CD4-positive, alpha-beta T cell treated with Interleukin-15 for 4 hours (primary cell): ENCODE results near the gene HNRNPK.
"Not testable (repeated sequence)": the region's sequence is repeated elsewhere in the genome, so short reads cannot be mapped to it uniquely, and the experiment has no call there.

ENCODE experiments used
- DNase-seq: peaks from one replicate; pipeline ENCODE4 v3.0.0-alpha.2; 2020; ENCODE audit warnings: low spot score

HNRNPK gene

DNA sequence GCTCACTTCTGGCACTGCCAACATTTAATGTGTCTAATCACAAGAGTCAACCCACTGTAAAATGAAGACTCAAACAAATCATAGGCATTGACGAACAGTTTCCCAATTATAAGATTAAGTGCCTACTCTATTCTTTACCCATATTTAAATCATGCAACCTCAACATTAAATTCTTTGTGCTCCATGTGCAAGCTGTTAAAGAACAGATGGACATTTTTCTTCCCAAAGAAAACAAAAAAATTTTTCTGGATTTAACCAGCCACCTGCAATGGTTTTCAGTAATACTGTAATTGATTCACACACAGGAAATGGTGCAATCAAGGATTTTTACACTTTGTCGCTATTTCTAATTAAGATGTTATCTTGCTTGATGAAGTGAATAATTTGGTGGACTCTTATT lies 3.6 kb downstream of the HNRNPK start:
- no peak for DNase-seq

DNA sequence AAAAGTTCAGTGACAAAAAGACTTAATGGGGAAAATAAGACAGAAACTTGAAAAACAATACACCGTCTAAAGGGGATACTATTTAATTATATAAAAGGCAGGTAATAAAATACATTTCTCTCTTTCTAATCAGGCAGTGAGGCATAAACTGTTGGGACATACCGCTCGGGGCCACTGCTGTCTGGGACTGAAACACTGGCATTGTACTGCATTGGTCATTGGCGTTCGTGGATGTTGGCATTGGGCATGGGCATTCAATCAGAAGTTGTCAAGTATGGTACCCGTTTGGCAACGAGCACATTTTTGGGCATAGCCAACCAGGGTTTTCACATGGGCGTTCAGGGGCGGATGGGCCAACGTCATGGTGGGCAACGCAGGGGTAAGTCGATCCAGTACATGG lies 4.7 kb downstream of the HNRNPK start:
- no peak for DNase-seq

DNA sequence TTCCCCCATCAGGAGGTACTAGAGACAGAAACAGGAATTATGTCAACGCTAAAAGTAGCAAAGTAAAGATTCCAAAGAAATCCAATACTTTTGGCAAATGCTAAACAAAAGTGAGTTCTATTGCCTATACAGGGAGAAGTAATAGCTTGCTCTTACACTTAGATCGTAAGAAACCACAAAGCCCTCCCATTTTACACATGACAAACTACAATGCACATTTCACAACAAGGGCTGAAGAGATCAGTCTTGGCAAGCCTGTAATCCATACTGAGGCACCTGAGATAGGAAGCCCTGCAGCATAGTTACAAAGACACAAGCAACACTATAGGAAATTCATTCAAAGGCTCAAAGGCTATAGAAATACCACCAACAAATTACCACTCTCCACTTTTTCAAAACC lies 7.7 kb downstream of the HNRNPK start:
- DNase-seq, result no peak

DNA sequence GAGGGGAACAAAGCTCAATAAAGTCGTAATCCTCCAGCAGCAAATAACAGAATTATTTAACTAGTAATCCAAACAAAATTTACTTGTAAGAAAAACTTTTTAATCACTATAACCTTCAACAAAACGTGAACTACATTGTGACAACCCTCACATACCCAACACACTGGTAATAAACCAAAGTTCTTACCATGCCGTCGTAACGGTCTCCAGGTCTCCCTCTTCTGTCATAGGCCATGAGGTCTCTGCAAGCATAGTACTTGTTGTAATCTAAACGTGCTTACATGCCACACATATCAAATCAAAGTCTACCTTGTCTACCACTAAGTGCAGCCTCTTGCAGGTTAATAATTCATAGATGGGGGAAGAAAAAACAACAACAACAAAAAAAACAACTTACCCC lies 8.5 kb downstream of the HNRNPK start:
- no peak for DNase-seq

DNA sequence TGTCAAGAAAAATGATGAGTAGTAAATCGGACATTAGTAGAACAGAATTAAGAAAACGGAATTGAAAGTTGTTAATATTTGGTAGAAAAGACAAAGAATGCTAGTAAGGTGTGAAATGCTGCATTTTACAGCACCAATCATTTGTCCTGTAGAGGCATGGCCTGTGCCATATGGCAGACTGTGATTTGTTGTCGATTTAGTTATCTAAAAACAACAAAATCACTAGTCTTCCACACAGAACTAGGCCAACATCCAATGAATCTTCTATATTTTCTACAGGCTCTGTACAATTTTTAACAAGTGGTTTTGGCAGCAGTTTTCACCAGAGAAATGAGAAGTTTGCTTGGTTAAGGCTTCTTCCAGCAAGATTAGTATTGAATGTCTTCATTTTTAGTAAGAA lies 10.4 kb downstream of the HNRNPK start:
- DNase-seq, result no peak

DNA sequence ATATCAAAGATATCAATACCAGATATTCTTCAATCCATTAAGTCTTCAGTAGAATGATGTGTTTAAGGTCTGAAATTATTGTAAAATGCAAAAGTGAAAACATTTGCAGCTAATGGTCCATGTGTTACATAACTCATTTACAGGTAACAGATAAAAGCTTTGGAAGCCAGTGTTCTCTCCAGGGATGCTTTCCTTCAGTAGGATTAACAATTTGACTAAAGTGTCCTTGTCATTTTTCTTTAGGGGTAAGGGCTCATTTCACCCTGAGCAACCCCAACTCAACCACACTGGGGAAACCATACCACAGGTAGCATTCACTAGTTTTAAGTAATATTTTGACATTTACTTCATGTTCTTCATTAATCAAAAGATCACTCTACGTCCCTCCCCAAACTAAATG lies 12.9 kb downstream of the HNRNPK start:
- no peak for DNase-seq

DNA sequence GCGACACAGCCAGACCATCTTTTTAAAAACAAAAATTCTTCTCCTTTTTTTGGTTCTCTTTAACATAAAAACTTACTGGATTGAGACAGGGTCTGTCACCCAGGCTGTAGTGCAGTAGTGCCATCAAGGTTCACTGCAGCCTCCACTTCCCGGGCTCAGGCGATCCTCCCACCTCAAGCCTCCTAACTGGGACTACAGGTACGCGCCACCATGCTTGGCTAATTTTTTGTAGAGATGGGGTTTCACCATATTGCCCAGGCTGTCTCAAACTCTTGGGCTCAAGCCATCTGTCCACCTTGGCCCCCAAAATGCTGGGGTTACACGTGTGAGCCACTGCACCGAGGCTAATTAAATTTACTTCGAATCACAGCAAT lies 13.8 kb downstream of the HNRNPK start:
- no peak for DNase-seq

DNA sequence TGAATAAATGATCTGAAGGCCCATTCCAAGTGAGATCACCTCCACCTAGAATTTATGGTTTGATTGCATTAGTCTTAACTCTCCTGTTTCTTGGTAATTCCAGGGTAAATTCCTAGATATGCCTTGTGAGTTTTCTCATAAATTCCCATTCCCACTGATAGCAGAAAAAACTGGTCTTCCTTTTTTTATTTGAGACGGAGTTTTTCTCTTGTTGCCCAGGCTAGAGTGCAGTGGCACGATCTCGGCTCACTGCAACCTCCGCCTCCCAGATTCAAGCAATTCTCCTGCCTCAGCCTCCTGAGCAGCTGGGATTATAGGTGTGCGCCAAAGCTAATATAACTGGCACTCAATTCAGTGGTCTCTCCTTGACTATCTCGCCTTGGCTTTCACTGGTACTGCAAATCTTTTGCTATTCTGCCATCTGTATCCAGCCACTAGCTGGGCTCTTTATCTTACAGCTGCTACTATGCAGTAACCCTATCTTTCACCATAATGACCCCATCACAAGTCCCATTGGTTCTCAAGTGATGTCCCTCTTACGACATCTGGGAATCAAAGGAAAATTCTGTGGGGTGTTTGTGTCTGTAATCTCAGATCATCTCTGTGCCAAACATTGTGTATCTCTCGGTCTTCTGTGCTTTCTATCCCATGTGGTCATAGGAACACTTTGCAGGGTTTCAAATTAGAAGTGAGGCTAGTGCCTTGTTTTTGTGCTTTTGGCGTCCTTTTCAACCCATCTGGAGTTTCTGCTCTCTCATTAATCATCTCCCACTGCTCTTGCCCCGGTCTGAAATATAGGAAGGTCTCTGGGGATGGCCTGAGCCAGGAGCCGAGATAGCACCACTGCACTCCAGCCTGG lies 14.4 kb downstream of the HNRNPK start:
- DNase-seq, result no peak

DNA sequence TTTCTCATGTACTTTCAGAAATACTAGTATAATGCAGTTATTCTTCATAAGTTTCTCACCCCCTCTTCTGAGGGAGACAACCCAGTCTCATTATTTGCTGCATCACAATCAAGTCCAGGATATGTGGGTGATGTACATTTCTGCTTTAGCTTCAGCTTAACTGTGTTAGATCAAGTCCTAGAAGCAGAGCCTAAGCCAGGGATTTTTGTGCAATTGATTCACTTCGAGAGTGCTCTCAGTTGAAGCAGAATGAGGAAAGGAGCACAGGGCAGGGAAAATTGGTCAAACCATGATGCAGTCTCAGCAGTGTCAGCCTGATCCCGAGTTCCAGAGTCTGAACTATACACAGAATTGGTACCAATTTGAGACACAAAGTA lies 15.1 kb downstream of the HNRNPK start:
- no peak for DNase-seq

DNA sequence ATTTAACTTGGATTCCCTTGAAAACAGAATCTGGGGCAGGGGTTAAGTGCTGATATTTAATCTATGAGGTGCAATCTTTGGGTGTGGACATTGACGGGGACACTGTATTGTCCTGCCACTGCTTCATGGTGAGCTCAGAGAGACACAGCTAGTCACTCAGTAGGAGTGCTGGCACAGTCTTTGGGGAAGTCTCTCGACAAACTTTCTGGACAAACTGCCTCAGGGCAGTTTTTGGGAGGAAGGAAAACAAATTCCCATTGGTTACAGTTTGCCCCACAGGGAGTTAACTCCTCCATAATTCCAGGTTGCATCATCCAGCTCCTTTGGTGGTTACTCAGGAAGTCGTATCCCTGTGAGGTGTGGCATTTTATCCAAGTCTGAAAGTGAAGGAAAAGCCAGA lies 17.9 kb downstream of the HNRNPK start:
- DNase-seq, result no peak

DNA sequence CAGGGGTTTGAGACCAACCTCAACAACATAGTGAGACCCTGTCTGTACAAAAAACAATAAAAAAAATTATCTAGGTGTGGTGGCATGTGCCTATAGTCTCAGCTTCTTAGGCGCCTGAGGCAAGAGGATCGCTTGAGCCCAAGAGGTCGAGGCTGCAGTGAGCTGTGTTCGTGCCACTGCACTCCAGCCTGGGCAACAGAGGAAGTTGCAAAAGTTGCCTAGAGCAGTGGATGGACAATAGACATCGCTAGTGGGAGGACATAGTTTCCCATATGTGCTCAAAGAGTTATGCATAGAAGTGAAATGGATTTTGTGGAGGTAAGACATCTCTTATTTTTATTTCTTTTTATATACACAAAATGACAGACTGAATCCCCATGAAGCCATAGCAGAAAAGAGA lies 19.0 kb downstream of the HNRNPK start:
- DNase-seq, result no peak

DNA sequence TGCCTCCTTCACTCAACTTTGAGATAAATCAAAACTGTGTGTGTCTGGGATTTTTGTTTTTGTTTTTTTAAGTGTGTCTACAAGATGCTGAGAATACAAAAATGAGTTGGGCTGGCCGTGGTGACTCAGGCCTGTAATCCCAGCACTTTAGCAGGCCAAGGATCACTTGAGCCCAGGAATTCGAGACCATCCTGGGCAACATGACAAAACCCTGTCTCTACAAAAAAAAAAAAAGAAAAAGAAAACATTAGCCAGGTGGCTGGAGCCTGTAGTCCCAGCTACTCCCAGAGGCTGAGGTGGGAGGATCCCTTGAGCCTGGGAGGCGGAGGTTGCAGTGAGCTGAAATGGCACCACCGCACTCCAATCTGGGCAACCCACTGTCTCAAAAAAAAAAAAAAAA lies 21.0 kb downstream of the HNRNPK start:
- no peak for DNase-seq

DNA sequence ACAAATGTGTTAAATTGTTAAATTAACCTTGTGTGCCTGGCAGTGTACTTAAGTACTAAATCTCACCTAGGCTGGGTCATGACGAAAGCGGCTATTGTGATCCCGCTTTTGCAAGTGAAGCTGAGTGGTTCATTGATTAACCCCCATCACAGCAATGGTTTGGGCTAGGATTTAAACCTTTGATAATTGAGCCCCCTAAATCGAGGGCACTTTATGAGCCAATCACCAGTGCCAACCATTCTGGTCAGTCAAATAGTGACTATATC lies 22.8 kb downstream of the HNRNPK start:
- DNase-seq, result no peak

DNA sequence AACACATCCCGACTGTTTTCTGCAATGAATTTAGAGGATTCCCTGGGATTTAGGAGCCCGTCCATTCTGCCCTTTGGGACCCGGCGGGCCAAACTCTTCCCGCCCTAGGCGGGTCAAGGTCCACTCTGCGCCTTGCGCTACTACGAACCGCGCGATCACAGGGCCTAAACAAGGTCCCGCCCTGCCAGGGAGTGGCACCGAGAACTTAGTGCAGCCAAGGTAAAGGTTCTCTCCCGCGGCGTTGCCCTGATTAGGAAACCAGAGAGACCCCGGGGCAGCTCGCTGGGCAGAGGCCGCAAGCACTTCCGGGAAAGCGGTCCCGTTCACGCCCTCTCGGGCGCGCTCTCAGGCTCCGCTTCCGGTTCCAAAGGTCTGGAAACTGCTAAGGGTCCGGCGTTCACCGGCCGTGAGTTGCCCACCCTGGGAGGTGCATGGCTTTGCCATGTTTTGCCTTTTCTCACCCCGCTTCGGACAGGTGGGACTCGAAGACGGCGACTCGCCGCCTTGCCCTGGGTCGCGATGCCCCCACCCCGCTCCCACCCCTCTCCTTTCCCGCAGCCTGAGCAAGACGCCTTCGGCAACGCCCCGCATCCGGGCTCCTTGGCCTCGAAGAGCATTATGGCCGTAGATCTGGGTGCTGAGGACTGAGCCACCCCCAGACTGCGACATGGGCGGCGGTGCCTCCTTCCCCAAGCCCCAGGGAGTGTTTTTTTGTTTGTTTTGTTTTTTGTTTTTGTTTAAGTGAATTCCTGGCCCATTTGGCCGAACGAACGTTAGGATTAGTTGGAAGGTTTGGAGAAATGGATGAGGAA lies 23.4 kb downstream of the HNRNPK start:
- DNase-seq, result peak; percentile 58

DNA sequence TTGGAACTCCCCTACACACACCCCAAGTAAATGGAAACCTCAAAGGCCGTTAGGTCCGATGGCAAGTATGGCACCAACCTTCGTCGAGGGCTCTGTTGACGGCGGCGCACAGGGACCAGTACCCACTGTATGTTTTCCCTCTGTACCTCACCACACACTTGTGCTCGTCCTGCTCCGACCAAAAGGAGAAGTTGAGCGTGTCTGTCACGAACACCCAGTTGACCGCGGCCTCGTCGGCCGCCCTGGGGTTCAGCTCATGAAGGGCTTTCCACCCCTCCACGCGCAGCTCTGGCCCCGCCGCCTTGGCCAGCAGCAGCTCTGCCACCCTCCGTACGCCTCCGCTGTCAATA lies 24.0 kb downstream of the HNRNPK start:
- DNase-seq, result peak; percentile 13

DNA sequence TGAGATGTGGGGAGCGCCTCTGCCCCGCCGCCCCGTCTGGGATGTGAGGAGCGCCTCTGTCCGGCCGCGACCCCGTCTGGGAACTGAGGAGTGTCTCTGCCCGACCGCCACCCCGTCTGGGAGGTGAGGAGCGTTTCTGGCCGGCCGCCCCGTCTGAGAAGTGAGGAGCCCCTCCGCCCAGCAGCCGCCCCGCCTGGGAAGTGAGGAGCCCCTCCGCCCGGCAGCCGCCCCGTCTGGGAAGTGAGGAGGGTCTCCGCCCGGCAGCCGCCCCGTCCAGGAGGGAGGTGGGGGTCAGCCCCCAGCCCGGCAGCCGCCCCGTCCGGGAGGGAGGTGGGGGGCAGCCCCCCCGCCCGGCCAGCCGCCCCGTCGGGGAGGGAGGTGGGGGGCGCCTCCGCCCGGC lies 31.9 kb downstream of the HNRNPK start:
- not testable (repeated sequence) for DNase-seq

DNA sequence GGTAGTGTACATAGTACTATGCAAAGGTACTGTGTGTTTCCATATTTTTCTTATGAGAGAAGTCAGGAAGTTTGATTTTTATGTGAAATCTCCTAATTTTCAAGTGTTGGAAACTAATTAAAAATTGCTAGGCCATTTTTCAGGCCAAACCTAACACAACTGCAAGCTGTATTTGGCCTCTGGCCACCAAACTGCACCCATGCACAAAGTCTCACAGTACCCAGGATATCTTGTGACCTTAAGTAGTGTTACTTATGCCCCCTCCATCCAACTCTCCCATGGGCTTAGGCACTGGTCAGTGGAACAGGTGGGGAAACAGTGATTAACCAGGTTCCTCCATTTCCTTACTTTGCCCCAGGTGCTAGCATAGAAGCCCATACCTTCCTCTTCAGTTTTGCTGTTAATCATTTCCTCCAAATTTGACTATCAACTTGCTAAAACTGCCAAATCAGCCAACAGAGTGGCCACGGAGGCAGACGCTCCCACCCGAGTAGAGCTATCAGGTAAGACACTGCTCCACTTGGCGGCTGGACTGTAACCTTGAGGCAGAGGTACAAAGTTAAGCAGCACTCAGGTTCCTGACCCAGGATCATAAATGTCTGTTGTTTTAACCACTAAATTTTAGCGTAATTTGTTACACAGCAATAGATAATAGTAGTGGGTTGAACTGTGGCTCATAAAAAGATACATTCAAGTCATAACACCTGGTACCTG lies 39.3 kb downstream of the HNRNPK start:
- no peak for DNase-seq

DNA sequence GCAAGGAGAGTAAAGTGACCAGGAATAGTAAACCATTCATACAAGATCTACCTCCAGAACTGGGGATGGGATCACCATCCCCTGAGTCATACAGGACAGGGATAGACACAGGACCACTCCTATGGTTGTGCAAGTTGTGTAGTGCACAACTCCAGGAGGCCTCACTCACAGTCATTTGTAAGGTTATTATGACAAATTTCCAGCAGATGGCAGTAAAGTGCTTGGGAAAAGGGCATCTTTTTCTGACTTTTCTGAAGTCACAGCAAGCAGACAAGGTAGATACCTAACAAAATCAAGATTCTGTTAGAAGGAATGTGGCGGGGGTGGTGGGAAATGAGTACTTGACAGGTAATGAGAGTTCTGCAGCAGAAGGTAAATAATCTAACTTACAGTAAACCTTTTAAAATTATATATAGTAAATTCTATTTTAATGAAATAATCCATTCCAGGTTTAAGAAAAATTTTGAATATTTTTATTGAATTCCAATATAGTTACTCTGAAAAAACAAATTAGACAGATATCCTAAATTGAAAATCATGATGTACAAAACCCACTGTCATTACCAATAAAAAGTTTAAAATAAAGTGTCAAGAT lies 42.1 kb downstream of the HNRNPK start:
- peak; percentile 79 for DNase-seq

DNA sequence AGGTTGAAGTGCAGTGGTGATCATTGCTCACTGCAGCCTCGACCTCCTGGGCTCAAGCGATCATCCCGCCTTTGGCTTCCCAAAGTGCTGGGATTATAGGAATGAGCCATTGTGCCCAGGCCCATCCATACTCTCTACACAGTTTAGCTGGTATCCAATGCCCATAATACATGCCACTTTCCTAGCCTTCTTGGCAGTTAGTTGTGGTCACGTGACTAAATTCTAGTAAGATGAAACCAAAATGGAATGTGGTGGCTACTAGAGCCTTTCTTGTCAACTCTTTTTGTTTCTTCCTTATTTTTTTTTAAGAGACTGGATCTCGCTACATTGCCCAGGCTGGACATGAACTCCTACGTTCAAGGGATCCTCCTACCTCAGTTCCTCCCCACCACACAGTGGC lies 43.5 kb downstream of the HNRNPK start:
- no peak for DNase-seq

DNA sequence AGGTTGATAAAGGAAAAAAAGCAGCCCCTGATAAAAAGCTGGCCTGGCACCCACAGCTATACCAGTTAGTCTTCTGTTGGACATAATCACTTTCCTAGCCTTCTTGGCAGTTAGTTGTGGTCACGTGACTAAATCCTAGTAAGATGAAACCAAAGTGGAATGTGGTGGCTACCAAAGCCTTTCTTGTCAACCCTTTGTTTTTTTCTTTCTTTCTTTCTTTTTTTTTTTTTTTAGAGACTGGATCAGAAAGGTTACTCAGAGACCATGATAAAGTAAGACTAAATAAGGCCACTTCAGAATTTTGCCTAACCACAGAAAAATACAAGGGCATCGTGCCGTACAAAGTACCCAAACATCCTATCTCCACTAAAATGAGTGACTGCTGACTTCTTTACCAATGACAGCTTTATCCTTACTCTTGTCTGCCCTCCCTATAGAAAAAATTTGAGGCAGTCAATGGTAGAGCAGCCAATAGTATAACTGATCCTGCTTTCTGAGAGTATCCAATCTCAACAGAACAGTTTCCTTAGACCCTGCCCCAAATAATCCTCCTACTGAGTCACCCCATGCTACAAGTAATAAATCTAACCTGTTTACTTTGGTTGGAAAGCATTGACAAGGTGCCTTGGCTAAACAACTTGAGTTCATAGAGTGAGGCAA lies 44.6 kb downstream of the HNRNPK start:
- DNase-seq, result no peak

DNA sequence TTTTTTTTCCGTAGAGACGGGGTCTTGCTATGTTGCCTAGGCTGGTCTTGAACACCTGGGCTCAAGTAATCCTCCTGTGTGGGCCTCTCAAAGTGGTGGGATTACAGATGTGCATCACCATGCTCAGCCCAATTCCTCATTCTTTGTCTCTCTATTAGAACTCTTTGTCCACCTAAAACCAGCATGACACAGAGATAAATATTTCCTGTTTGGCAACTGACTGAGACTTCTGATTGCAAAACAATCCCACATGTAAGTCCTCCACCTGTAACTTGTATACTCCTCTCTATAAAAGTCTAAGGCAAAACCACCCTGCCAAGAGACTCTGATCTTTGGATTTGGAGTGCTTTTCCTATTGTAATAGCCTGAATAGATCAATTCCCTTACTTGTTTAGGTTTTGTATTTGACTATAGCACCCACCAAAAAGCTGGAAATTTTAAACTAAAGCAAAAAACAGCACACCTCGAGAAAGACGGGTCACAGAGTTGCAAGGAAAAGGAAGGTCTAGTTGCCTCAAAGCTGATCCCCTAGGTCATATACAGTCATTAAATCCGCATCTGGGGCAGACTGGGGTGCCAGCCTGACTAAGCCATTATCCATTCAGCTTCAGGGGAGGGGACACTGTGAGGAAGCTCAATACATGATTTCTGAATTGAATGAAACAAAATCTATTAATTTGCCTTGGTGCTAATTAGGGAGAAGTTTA lies 45.3 kb downstream of the HNRNPK start:
- DNase-seq, result no peak

DNA sequence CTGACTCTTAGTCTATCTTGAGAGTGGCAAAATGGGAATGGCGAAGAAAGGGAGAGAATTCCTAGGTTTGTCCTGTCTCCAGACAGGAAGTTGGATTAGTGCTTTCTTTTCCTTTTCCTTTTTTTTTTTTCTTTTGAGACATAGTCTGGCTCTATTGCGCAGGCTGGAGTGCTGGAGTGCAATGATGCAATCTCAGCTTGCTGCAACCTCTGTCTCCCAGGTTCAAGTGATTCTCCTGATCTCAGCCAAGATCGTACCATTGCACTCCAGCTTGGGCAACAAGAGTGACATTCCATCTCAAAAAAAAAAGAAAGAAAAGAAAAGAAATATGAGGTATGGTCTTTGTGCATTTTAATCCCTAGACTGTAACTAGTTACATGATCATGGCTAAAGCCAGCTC lies 46.2 kb downstream of the HNRNPK start:
- no peak for DNase-seq
